Esophagus squamous epithelium (tissue), 5 donors: ENCODE data around the gene SCN8A. TPM values are rescaled to one million over a fixed set of nuclear protein-coding genes. Genes with fewer than 3 reads are reported as not detected.
"Not testable (repeated sequence)": the region's sequence is repeated elsewhere in the genome, so short reads cannot be mapped to it uniquely, and the experiment has no call there.

Experiments used
- DNase-seq: peaks from one replicate; lab custom pipeline; 2025; lab: John Stamatoyannopoulos, UW
- H3K27ac ChIP-seq, 4 donors: fragments of 200-600 bp; sonication (generic); one replicate each; pipeline ENCODE4 v1.5.1; 2016 to 2019; ENCODE audit warnings: mild to moderate bottlenecking in 1 of 4
- H3K27me3 ChIP-seq, 4 donors: fragments of 200-600 bp; sonication (generic); 1 replicate in 3 of 4; 2 replicates in 1 of 4; pipeline versions ENCODE4 v1.5.1 to v1.6.0; 2017 to 2021; ENCODE audit warnings: antibody characterized with exemption in 1 of 4
- H3K36me3 ChIP-seq, 3 donors: fragments of 200-600 bp; sonication (generic); one replicate each; pipeline ENCODE4 v1.5.1; 2016 to 2019
- H3K4me1 ChIP-seq, 3 donors: fragments of 200-600 bp; sonication (generic); one replicate each; pipeline ENCODE4 v1.5.1; 2017 to 2019
- H3K4me3 ChIP-seq, 4 donors: fragments of 200-600 bp; sonication (generic); 1 replicate in 3 of 4; 2 replicates in 1 of 4; pipeline ENCODE4 v1.5.1; 2016 to 2019; ENCODE audit warnings: mild to moderate bottlenecking in 2 of 4, moderate library complexity in 1 of 4
- H3K9me3 ChIP-seq, 3 donors: fragments of 200-600 bp; sonication (generic); one replicate each; pipeline ENCODE4 v1.5.1; 2016 to 2019
- CTCF ChIP-seq, 6 experiments: fragments of 450-650 bp in 4 of 6; fragments of 200-600 bp in 2 of 6; sonication (generic) in 2 of 6; IDR thresholded peaks; one replicate each; pipeline ENCODE4 v1.5.1; 2016 to 2019; ENCODE audit warnings: antibody characterized with exemption in 6 of 6, mild to moderate bottlenecking in 4 of 6, moderate library complexity in 4 of 6
- POLR2A ChIP-seq, 4 donors: fragments of 450-650 bp; IDR thresholded peaks; one replicate each; pipeline ENCODE4 v1.6.1; 2017; ENCODE audit warnings: antibody characterized with exemption in 4 of 4, mild to moderate bottlenecking in 4 of 4, moderate library complexity in 3 of 4
- WGBS, 2 donors: methylation state at CpG; one replicate each; pipeline ENCODE4 v1.1.5; 2018; 5-methylcytosine and 5-hydroxymethylcytosine counted together
- intact Hi-C: fragments of 100-400 bp; cut with DNase I; formaldehyde crosslinking; loops from one replicate; pipeline ENCODE4 v1.15.0; 2022
- total RNA-seq, 4 donors: library from RNA; depleted of rRNA; stranded (reverse); fragments of >200 nt; gene quantifications; one replicate each; pipeline ENCODE4 v1.1.0, GENCODE V29; 2016
- donor health status: DM: yes; HTN: yes; CAD: no.

SCN8A gene
- total RNA-seq: 1 to 10 TPM in 1 of 4 donors, under 1 TPM in 3; 0.11 to 1.1 (median 0.40) TPM

- intact Hi-C loops: no loop called here
- Histone ChIP-seq H3K4me3 (peak within 1 kb of the TSS; percentile 36 to 70 (median 51)), H3K27ac (no peak within 1 kb of the TSS), H3K4me1 (peaks cover 9 to 19% (median 11%) of the 10 kb centered on the region in 3 donors), H3K9me3 (no peaks in the 10 kb centered on the region), H3K27me3 (peaks cover 3 to 61% (median 6%) of the 10 kb centered on the region in 4 donors), H3K36me3 (no peaks in the 10 kb centered on the region)
- DNase-seq: no peak
- WGBS, 2 donors: 0% methylated on average over 10 of the region's 91 CpGs
- TF ChIP-seq CTCF (IDR thresholded peaks at IDR 0.05) (no peak), POLR2A (IDR thresholded peaks at IDR 0.05) (no peak)
These were observed at the start of gene SCN8A for GRCh38 chr12:51591016-51591901. Gene SCN8A (plus strand): TSS chr12:51591233. CDS start chr12:51662818, 71,585 bp downstream.

GRCh38 chr12:51546097-51546496 lies 44.9 kb upstream of the SCN8A start:
- Histone ChIP-seq H3K36me3 (no peaks in the 10 kb centered on the region), H3K27me3 (peaks cover 0 to 45% (median 0%) of the 10 kb centered on the region in 4 donors), H3K9me3 (no peaks in the 10 kb centered on the region), H3K4me3 (no peak overlapping the region), H3K27ac (no peak overlapping the region), H3K4me1 (no peaks in the 10 kb centered on the region)
- DNase-seq: no peak
- TF ChIP-seq CTCF (IDR thresholded peaks at IDR 0.05) (no peak), POLR2A (IDR thresholded peaks at IDR 0.05) (no peak)
- intact Hi-C loops: no loop called here

- WGBS, 2 donors: 72 to 77% methylated on average over 6 of the region's 6 CpGs
- no peak for TF ChIP-seq CTCF (IDR thresholded peaks at IDR 0.05)
- no peak for TF ChIP-seq POLR2A (IDR thresholded peaks at IDR 0.05)
- Histone ChIP-seq H3K27ac (no peak overlapping the region), H3K4me3 (no peak overlapping the region), H3K9me3 (no peaks in the 10 kb centered on the region), H3K27me3 (peaks cover 0 to 51% (median 0%) of the 10 kb centered on the region in 4 donors), H3K4me1 (no peaks in the 10 kb centered on the region), H3K36me3 (no peaks in the 10 kb centered on the region)
- DNase-seq: no peak
- intact Hi-C loops: no loop called here
These were observed 43.4 kb upstream of the SCN8A start for GRCh38 chr12:51547606-51548005.

- Histone ChIP-seq H3K4me3 (no peak overlapping the region), H3K4me1 (no peaks in the 10 kb centered on the region), H3K27me3 (peaks cover 0 to 51% (median 0%) of the 10 kb centered on the region in 4 donors), H3K36me3 (no peaks in the 10 kb centered on the region), H3K27ac (no peak overlapping the region), H3K9me3 (no peaks in the 10 kb centered on the region)
- 61 to 67% methylated on average over 2 of the region's 2 CpGs for WGBS, 2 donors
- DNase-seq: no peak
- TF ChIP-seq CTCF (IDR thresholded peaks at IDR 0.05): no peak
- no peak for TF ChIP-seq POLR2A (IDR thresholded peaks at IDR 0.05)
- intact Hi-C loops: no loop called here
These were observed 42.8 kb upstream of the SCN8A start for GRCh38 chr12:51548241-51548640.

- no peaks in the 10 kb centered on the region for H3K36me3 ChIP-seq
- no peaks in the 10 kb centered on the region for H3K9me3 ChIP-seq
- no peak for TF ChIP-seq CTCF (IDR thresholded peaks at IDR 0.05)
- TF ChIP-seq POLR2A (IDR thresholded peaks at IDR 0.05): no peak
- intact Hi-C loops: no loop called here
- no peak for DNase-seq
- H3K4me1 ChIP-seq: no peaks in the 10 kb centered on the region
- no peak overlapping the region for H3K4me3 ChIP-seq
- H3K27me3 ChIP-seq: peaks cover 0 to 48% (median 0%) of the 10 kb centered on the region in 4 donors
- WGBS, 2 donors: 58 to 86% methylated on average over 5 to 6 of the region's 8 CpGs
- no peak overlapping the region for H3K27ac ChIP-seq
These were observed 41.4 kb upstream of the SCN8A start for GRCh38 chr12:51549637-51550036.

GRCh38 chr12:51568271-51569032 lies 22.6 kb upstream of the SCN8A start:
- H3K27me3 ChIP-seq, H3K4me3 ChIP-seq, intact Hi-C loops, DNase-seq, H3K27ac ChIP-seq, H3K9me3 ChIP-seq, H3K4me1 ChIP-seq, H3K36me3 ChIP-seq: not testable (repeated sequence)
- WGBS, 2 donors: 92 to 97% methylated on average over 6 to 8 of the region's 28 CpGs
